GM18507 (cell line): ENCODE results near the gene ETV2.
A peak's percentile ranks its signal among the peaks of the same experiment; 100 is the strongest.
"Not testable (repeated sequence)": the region's sequence is repeated elsewhere in the genome, so short reads cannot be mapped to it uniquely, and the experiment has no call there.

Experiments
- DNase-seq: peaks from one replicate; pipeline ENCODE4 v3.0.0; 2011; ENCODE audit warnings: low read depth; ENCODE audit not compliant: insufficient read length; ENCODE audit errors: extremely low spot score
- FAIRE-seq: peaks from 2 replicates; lab custom pipeline; 2011; peaks lifted over from hg19 to GRCh38; lab: Jason Lieb, UNC

ETV2 gene

GRCh38 chr19:35650581-35650980, 9.0 kb downstream of the ETV2 start:
- no peak for DNase-seq
- no peak for FAIRE-seq

- not testable (repeated sequence) for DNase-seq, FAIRE-seq
Observed at GRCh38 chr19:35654828-35655227, 13.3 kb downstream of the ETV2 start.

GRCh38 chr19:35655600-35655999, 14.1 kb downstream of the ETV2 start:
- DNase-seq (no peak), FAIRE-seq (no peak)

- DNase-seq, result no peak
- FAIRE-seq, result no peak
Observed at GRCh38 chr19:35656700-35657099, 15.2 kb downstream of the ETV2 start.

- DNase-seq (no peak), FAIRE-seq (no peak)
Observed at GRCh38 chr19:35657904-35658700, 16.6 kb downstream of the ETV2 start.

GRCh38 chr19:35661995-35662340, 20.4 kb downstream of the ETV2 start:
- DNase-seq, result no peak
- FAIRE-seq, result no peak

- FAIRE-seq, result no peak
- DNase-seq, result no peak
Observed at GRCh38 chr19:35663981-35664380, 22.4 kb downstream of the ETV2 start.

- no peak for FAIRE-seq
- DNase-seq, result no peak
Observed at GRCh38 chr19:35665157-35665556, 23.6 kb downstream of the ETV2 start.

- FAIRE-seq (no peak), DNase-seq (no peak)
Observed at GRCh38 chr19:35665604-35666003, 24.1 kb downstream of the ETV2 start.

- FAIRE-seq (no peak), DNase-seq (no peak)
Observed at GRCh38 chr19:35666251-35666913, 24.8 kb downstream of the ETV2 start, which contains the start of gene UPK1A. Gene UPK1A, plus strand, starts transcription at chr19:35666517. Its CDS starts 296 bp downstream, at chr19:35666813.

GRCh38 chr19:35669566-35669965, 28.0 kb downstream of the ETV2 start:
- no peak for FAIRE-seq

GRCh38 chr19:35669974-35670373, 28.4 kb downstream of the ETV2 start:
- no peak for DNase-seq
- FAIRE-seq, result no peak

More at GRCh38 chr19:35669566-35669965, 28.0 kb downstream of the ETV2 start:
- DNase-seq, result no peak

- FAIRE-seq, result no peak
- no peak for DNase-seq
Observed at GRCh38 chr19:35670686-35671085, 29.1 kb downstream of the ETV2 start.

GRCh38 chr19:35671818-35672217, 30.3 kb downstream of the ETV2 start:
- DNase-seq, result no peak
- no peak for FAIRE-seq

GRCh38 chr19:35673121-35673804, 31.7 kb downstream of the ETV2 start:
- DNase-seq (peak; percentile 32), FAIRE-seq (peak; percentile 80)

- DNase-seq (no peak), FAIRE-seq (no peak)
Observed at GRCh38 chr19:35675589-35676140, 34.1 kb downstream of the ETV2 start.

GRCh38 chr19:35689836-35690235, 48.3 kb downstream of the ETV2 start:
- FAIRE-seq (no peak), DNase-seq (no peak)

GRCh38 chr19:35691106-35691505, 49.6 kb downstream of the ETV2 start:
- FAIRE-seq, DNase-seq: not testable (repeated sequence)

GRCh38 chr19:35692010-35692409, 50.5 kb downstream of the ETV2 start:
- DNase-seq, result no peak
- FAIRE-seq, result no peak

- no peak for DNase-seq
- FAIRE-seq, result no peak
Observed at GRCh38 chr19:35693422-35693821, 51.9 kb downstream of the ETV2 start.
